ENCODE results near the gene ADH4.

ADH4 gene

GRCh38 chr4:99078931-99079624, 65.0 kb downstream of the ADH4 start:
- no peak for DNase-seq

- no peak for DNase-seq
Observed at GRCh38 chr4:99078336-99078735, 65.8 kb downstream of the ADH4 start.

- no peak for DNase-seq
Observed at GRCh38 chr4:99077177-99077576, 66.9 kb downstream of the ADH4 start.

- no peak for DNase-seq
Observed at GRCh38 chr4:99076292-99076976, 67.7 kb downstream of the ADH4 start.

- no peak for DNase-seq
Observed at GRCh38 chr4:99074816-99075215, 69.3 kb downstream of the ADH4 start.

All from NCI-H1092 (cell line).